Liver (tissue), 3 donors: Measurements from ENCODE around the gene NTF3.

Experiments
- CTCF ChIP-seq: fragments of 150-350 bp; IDR thresholded peaks from 2 replicates; pipeline ENCODE4 v1.5.1; 2017; ENCODE audit warnings: improper control_type of control experiment, low read depth, low read length; ENCODE audit not compliant: missing input control
- FOXA1 ChIP-seq: IDR thresholded peaks from 2 replicates; pipeline ENCODE4 v1.6.1; 2016; ENCODE audit warnings: antibody characterized with exemption
- JUND ChIP-seq, 2 donors: IDR thresholded peaks; 2 replicates each; pipeline ENCODE4 v1.6.1; 2016; ENCODE audit warnings: antibody characterized with exemption in 2 of 2
- MAX ChIP-seq: IDR thresholded peaks from 2 replicates; pipeline ENCODE4 v1.6.1; 2016; ENCODE audit warnings: antibody characterized with exemption
- TAF1 ChIP-seq: conservative IDR thresholded peaks from 2 replicates; pipeline ENCODE4 v1.6.1; 2016; ENCODE audit warnings: antibody characterized with exemption, mild to moderate bottlenecking
- YY1 ChIP-seq: IDR thresholded peaks from 2 replicates; pipeline ENCODE4 v1.6.1; 2016; ENCODE audit warnings: antibody characterized with exemption, mild to moderate bottlenecking
- donor health status: healthy.
- donor health status: healthy.

GRCh38 chr12:5507944-5508343, 76.0 kb downstream of the NTF3 start:
- no peak for TF ChIP-seq CTCF
- TF ChIP-seq FOXA1 = no peak
- TF ChIP-seq JUND (IDR thresholded peaks at IDR 0.05) = no peak
- TF ChIP-seq TAF1 = no peak
- no peak for TF ChIP-seq YY1
- no peak for TF ChIP-seq MAX
